ENCODE data around the gene GABARAPL2.

DNA sequence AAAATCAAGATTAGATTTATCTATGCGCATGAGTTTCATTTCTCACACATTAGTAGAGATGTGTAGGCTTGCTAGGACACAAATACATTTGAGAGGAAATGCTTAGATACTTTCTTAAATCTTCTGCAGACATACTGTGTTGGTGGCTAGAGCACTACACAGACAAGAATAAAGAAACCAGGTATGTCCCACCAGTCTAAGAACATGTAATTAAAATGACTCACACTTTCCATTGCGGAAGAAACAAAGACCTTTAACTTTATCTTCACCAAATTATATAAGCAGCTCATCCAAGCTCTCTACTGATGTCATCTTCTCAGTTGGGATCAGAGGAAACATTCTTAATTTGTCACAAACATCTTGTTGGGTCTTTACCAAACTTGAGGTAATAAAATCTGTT is 12.5 kb downstream of the GABARAPL2 start:
- TF ChIP-seq POLR2AphosphoS5 (IDR thresholded peaks at IDR 0.05; ENCODE audit: borderline replicate concordance, low read depth, low read length) (no peak), EZH2 (IDR thresholded peaks at IDR 0.05) (no peak)

All from SK-N-MC (cell line).